Measurements from ENCODE around the gene WDFY3. TPM values are rescaled to one million over a fixed set of nuclear protein-coding genes. Genes with fewer than 3 reads are reported as not detected.
"Not testable (repeated sequence)": the region's sequence is repeated elsewhere in the genome, so short reads cannot be mapped to it uniquely, and the experiment has no call there.

The WDFY3 gene
- total RNA-seq, 1 donor from 2014 or later, result 119 TPM

- DNase-seq (ENCODE audit: low spot score in 2 of 2) (no peak), FAIRE-seq (no peak)
Measured at GRCh38 chr4:84684361-84684760, 282.1 kb downstream of the WDFY3 start.

GRCh38 chr4:84683064-84683850, 283.2 kb downstream of the WDFY3 start:
- FAIRE-seq (no peak), DNase-seq (ENCODE audit: low spot score in 2 of 2) (no peak)

- DNase-seq (ENCODE audit: low spot score in 2 of 2); FAIRE-seq: not testable (repeated sequence)
Measured at GRCh38 chr4:84682661-84683060, 283.8 kb downstream of the WDFY3 start.

- DNase-seq (ENCODE audit: low spot score in 2 of 2) (no peak), FAIRE-seq (no peak)
Measured at GRCh38 chr4:84681486-84682274, 284.8 kb downstream of the WDFY3 start.

GRCh38 chr4:84680956-84681355, 285.5 kb downstream of the WDFY3 start:
- DNase-seq (ENCODE audit: low spot score in 2 of 2) (no peak), FAIRE-seq (no peak)

- DNase-seq (ENCODE audit: low spot score in 2 of 2) (no peak), FAIRE-seq (no peak)
Measured at GRCh38 chr4:84678976-84679744, 287.3 kb downstream of the WDFY3 start.

- FAIRE-seq (no peak), DNase-seq (ENCODE audit: low spot score in 2 of 2) (no peak)
Measured at GRCh38 chr4:84677995-84678394, 288.5 kb downstream of the WDFY3 start.

GRCh38 chr4:84677093-84677492, 289.4 kb downstream of the WDFY3 start:
- FAIRE-seq, result no peak
- no peak for DNase-seq (ENCODE audit: low spot score in 2 of 2)

GRCh38 chr4:84673475-84674240, 292.8 kb downstream of the WDFY3 start:
- FAIRE-seq, result no peak
- no peak for DNase-seq (ENCODE audit: low spot score in 2 of 2)

- DNase-seq (ENCODE audit: low spot score in 2 of 2) (no peak), FAIRE-seq (no peak)
Measured at GRCh38 chr4:84672177-84672576, 294.3 kb downstream of the WDFY3 start.

- no peak for FAIRE-seq
- DNase-seq (ENCODE audit: low spot score in 2 of 2), result no peak
Measured at GRCh38 chr4:84669201-84669600, 297.3 kb downstream of the WDFY3 start.

GRCh38 chr4:84666439-84666838, 300.1 kb downstream of the WDFY3 start:
- DNase-seq (ENCODE audit: low spot score in 2 of 2) (no peak), FAIRE-seq (no peak)

GRCh38 chr4:84664767-84665166, 301.7 kb downstream of the WDFY3 start:
- not testable (repeated sequence) for FAIRE-seq; DNase-seq (ENCODE audit: low spot score in 2 of 2)

GRCh38 chr4:84661191-84661939, 305.1 kb downstream of the WDFY3 start:
- DNase-seq (ENCODE audit: low spot score in 2 of 2), result no peak
- FAIRE-seq, result no peak

- FAIRE-seq (no peak), DNase-seq (ENCODE audit: low spot score in 2 of 2) (no peak)
Measured at GRCh38 chr4:84660606-84661005, 305.9 kb downstream of the WDFY3 start.

GRCh38 chr4:84652478-84652877, 314.0 kb downstream of the WDFY3 start:
- FAIRE-seq (no peak), DNase-seq (ENCODE audit: low spot score in 2 of 2) (no peak)

GRCh38 chr4:84651499-84651898, 315.0 kb downstream of the WDFY3 start:
- DNase-seq (ENCODE audit: low spot score in 2 of 2), result no peak

GRCh38 chr4:84648863-84649647, 317.4 kb downstream of the WDFY3 start:
- DNase-seq (ENCODE audit: low spot score in 2 of 2), result no peak
- FAIRE-seq, result no peak

More at GRCh38 chr4:84651499-84651898, 315.0 kb downstream of the WDFY3 start:
- no peak for FAIRE-seq

GRCh38 chr4:84648178-84648577, 318.3 kb downstream of the WDFY3 start:
- FAIRE-seq, result no peak
- DNase-seq (ENCODE audit: low spot score in 2 of 2), result no peak
